IMR-90 (cell line): Measurements from ENCODE around the gene PPM1M. TPM values are rescaled to one million over a fixed set of nuclear protein-coding genes. Genes with fewer than 3 reads are reported as not detected.

Experiments
- ATAC-seq: fragments of 200-7000 bp; cut with Tn5 transposase; 2 replicates; pipeline ENCODE4 v1.9.1; 2020; ENCODE audit warnings: low read depth, mild to moderate bottlenecking, moderate library complexity
- BruUV-seq: library from RNA; stranded (reverse); fragments of 400-500 nt; replicated peaks from 2 replicates; lab custom pipeline; 2021; lab: Mats Ljungman, UMichigan
- CTCF ChIA-PET: fragments of 300-600 bp; formaldehyde crosslinking; extraction: SDS; loops from one replicate; lab custom pipeline; 2021; ENCODE audit warnings: antibody characterized with exemption; lab: Yijun Ruan, JAX
- POLR2A ChIA-PET: fragments of 300-600 bp; sonication (Branson Sonifier 250); formaldehyde crosslinking; loops from one replicate; lab custom pipeline; 2022; ENCODE audit warnings: antibody characterized with exemption; ENCODE audit not compliant: unreplicated experiment; lab: Charles Lee
- DNase-seq: peaks from one replicate; pipeline ENCODE4 v3.0.0; 2013
- H2AFZ ChIP-seq: replicated peaks from 2 replicates; pipeline ENCODE3; 2013; ENCODE audit warnings: low read length, mild to moderate bottlenecking; ENCODE audit not compliant: poor library complexity
- H2AK5ac ChIP-seq: 2 replicates; pipeline ENCODE4 v1.6.1; 2013; ENCODE audit warnings: low read depth, low read length, inconsistent platforms
- H2AK9ac ChIP-seq: replicated peaks from 2 replicates; pipeline ENCODE3; 2013; ENCODE audit warnings: mild to moderate bottlenecking, low read depth, low read length, moderate library complexity; ENCODE audit not compliant: poor library complexity
- H2BK120ac ChIP-seq: 2 replicates; pipeline ENCODE4 v1.6.1; 2013; ENCODE audit warnings: low read depth, low read length, inconsistent platforms
- H2BK15ac ChIP-seq: 3 replicates; pipeline ENCODE4 v1.6.1; 2013; ENCODE audit warnings: low read depth, low read length, inconsistent platforms
- H2BK20ac ChIP-seq: 2 replicates; pipeline ENCODE4 v1.6.1; 2013; ENCODE audit warnings: low read depth, mild to moderate bottlenecking, inconsistent platforms, low read length, moderate library complexity
- H2BK5ac ChIP-seq: 2 replicates; pipeline ENCODE4 v1.6.1; 2013; ENCODE audit warnings: mild to moderate bottlenecking, low read depth, low read length, inconsistent platforms; ENCODE audit not compliant: poor library complexity, severe bottlenecking
- H3K14ac ChIP-seq: replicated peaks from 2 replicates; pipeline ENCODE4 v1.6.1; 2013; ENCODE audit warnings: low read depth, low read length, inconsistent platforms
- H3K18ac ChIP-seq: 2 replicates; pipeline ENCODE4 v1.6.1; 2013; ENCODE audit warnings: low read depth, low read length, control low read depth
- H3K23ac ChIP-seq: 2 replicates; pipeline ENCODE4 v1.6.1; 2013; ENCODE audit warnings: low read depth, low read length, inconsistent platforms
- H3K27ac ChIP-seq: 2 replicates; pipeline ENCODE4 v1.5.1; 2013; ENCODE audit warnings: mild to moderate bottlenecking, control low read depth, low read length; ENCODE audit not compliant: insufficient read depth
- H3K27me3 ChIP-seq: 2 replicates; pipeline ENCODE4 v1.6.1; 2013; ENCODE audit warnings: low read length; ENCODE audit not compliant: control insufficient read depth, insufficient read depth
- H3K36me3 ChIP-seq: 2 replicates; pipeline ENCODE4 v1.6.1; 2013; ENCODE audit warnings: low read length, mixed read lengths; ENCODE audit not compliant: control insufficient read depth, insufficient read depth
- H3K4ac ChIP-seq: 2 replicates; pipeline ENCODE4 v1.6.1; 2013; ENCODE audit warnings: low read depth, low read length, inconsistent platforms
- H3K4me1 ChIP-seq: 2 replicates; pipeline ENCODE4 v1.6.1; 2013; ENCODE audit warnings: low read length, mixed read lengths; ENCODE audit not compliant: control insufficient read depth, insufficient read depth
- H3K4me2 ChIP-seq: 2 replicates; pipeline ENCODE4 v1.6.1; 2013; ENCODE audit warnings: low read depth, mild to moderate bottlenecking, control low read depth, low read length, moderate library complexity
- H3K4me3 ChIP-seq: 2 replicates; pipeline ENCODE4 v1.5.1; 2013; ENCODE audit warnings: low read depth, mild to moderate bottlenecking, control low read depth, low read length, moderate library complexity; ENCODE audit not compliant: insufficient read depth
- H3K56ac ChIP-seq: 2 replicates; pipeline ENCODE4 v1.6.1; 2013; ENCODE audit warnings: low read length, inconsistent platforms; ENCODE audit not compliant: insufficient read depth; ENCODE audit errors: extremely low read depth
- H3K79me1 ChIP-seq, 2 experiments: 2 replicates each; pipeline ENCODE4 v1.6.1; 2013; ENCODE audit warnings: low read length in 2 of 2, inconsistent platforms in 1 of 2, low read depth in 1 of 2
- H3K9ac ChIP-seq: 2 replicates; pipeline ENCODE4 v1.6.1; 2013; ENCODE audit warnings: low read depth, low read length, control low read depth
- H3K9me1 ChIP-seq: 2 replicates; pipeline ENCODE4 v1.6.1; 2013; ENCODE audit warnings: low read length, inconsistent platforms; ENCODE audit not compliant: insufficient read depth
- H3K9me3 ChIP-seq: 2 replicates; pipeline ENCODE4 v1.6.1; 2013; ENCODE audit warnings: low read length; ENCODE audit not compliant: control insufficient read depth, insufficient read depth
- H4K20me1 ChIP-seq: 2 replicates; pipeline ENCODE4 v1.6.1; 2013; ENCODE audit warnings: low read length, inconsistent platforms; ENCODE audit not compliant: insufficient read depth
- H4K5ac ChIP-seq: 2 replicates; pipeline ENCODE4 v1.6.1; 2013; ENCODE audit warnings: mild to moderate bottlenecking, low read depth, low read length, control low read depth
- H4K8ac ChIP-seq, 2 experiments: 2 replicates each; pipeline ENCODE4 v1.6.1; 2013; ENCODE audit warnings: low read depth in 2 of 2, low read length in 2 of 2, control low read depth in 1 of 2, inconsistent platforms in 1 of 2
- H4K91ac ChIP-seq: 2 replicates; pipeline ENCODE4 v1.6.1; 2013; ENCODE audit warnings: low read depth, low read length, inconsistent platforms; ENCODE audit not compliant: insufficient read depth
- BHLHE40 ChIP-seq: fragments of 150-350 bp; IDR thresholded peaks from 2 replicates; pipeline ENCODE4 v1.6.1; 2016; ENCODE audit warnings: mild to moderate bottlenecking, low read depth, low read length
- ELK1 ChIP-seq: fragments of 150-350 bp; IDR thresholded peaks from 2 replicates; pipeline ENCODE4 v1.6.1; 2016; ENCODE audit warnings: low read depth, mild to moderate bottlenecking, low read length, moderate library complexity, borderline replicate concordance
- FOS ChIP-seq: fragments of 150-350 bp; IDR thresholded peaks from 2 replicates; pipeline ENCODE4 v1.6.1; 2016; ENCODE audit warnings: low read depth, low read length
- MAFK ChIP-seq: IDR thresholded peaks from 2 replicates; pipeline ENCODE4 v1.6.1; 2012; ENCODE audit warnings: low read depth, low read length, improper control_type of control experiment
- NFE2L2 ChIP-seq: fragments of 150-350 bp; IDR thresholded peaks from 2 replicates; pipeline ENCODE4 v1.6.1; 2016; ENCODE audit warnings: low read depth, mild to moderate bottlenecking, low read length
- RFX5 ChIP-seq: IDR thresholded peaks from 2 replicates; pipeline ENCODE4 v1.8.0; 2012; ENCODE audit warnings: low read depth, mild to moderate bottlenecking, low read length, moderate library complexity
- WGBS, 2 experiments: methylation state at CpG; one replicate each; pipeline versions ENCODE4 v1.1.5 to v1.1.7; 2013; ENCODE audit warnings: missing lambda C conversion rate in 2 of 2; ENCODE audit not compliant: insufficient read length in 1 of 2; ENCODE audit errors: extremely low coverage in 2 of 2; 5-methylcytosine and 5-hydroxymethylcytosine counted together
- dilution Hi-C: fragments of 300-500 bp; cut with HindIII; formaldehyde crosslinking; loops from one replicate; pipeline ENCODE4 v1.14.3; 2018; ENCODE audit warnings: low sequenced_read_pairs; ENCODE audit not compliant: unreplicated experiment
- in situ Hi-C: fragments of 300-500 bp; cut with MboI; formaldehyde crosslinking; loops from 3 replicates; pipeline ENCODE4 v1.14.3; 2019; ENCODE audit warnings: low sequenced_read_pairs, inconsistent platforms, mixed read lengths
- intact Hi-C: fragments of 100-400 bp; cut with micrococcal nuclease; formaldehyde crosslinking; loops from 2 replicates; pipeline ENCODE4 v1.10.0; 2022
- polyA plus RNA-seq, 3 experiments: library from polyadenylated mRNA; depleted of rRNA; stranded (reverse); fragments of >200 nt; gene quantifications; 2 replicates each; pipeline ENCODE4 v1.2.3, GENCODE V29; 2012; ENCODE audit warnings: low replicate concordance in 1 of 3
- total RNA-seq: library from RNA; depleted of rRNA; stranded (reverse); fragments of >200 nt; gene quantifications from 2 replicates; pipeline ENCODE4 v1.2.3, GENCODE V29; 2012
- TF ChIP-seq, protein P1 (sequence below): conservative IDR thresholded peaks from 2 replicates; pipeline ENCODE4 v1.5.1; 2012; ENCODE audit warnings: mild to moderate bottlenecking, low read depth, low read length, improper control_type of control experiment

Gene PPM1M
- total and polyA plus RNA-seq, 2 of the 4 experiments (the other 2 are of a cell fraction) = 12.2 to 18.1 TPM

DNA sequence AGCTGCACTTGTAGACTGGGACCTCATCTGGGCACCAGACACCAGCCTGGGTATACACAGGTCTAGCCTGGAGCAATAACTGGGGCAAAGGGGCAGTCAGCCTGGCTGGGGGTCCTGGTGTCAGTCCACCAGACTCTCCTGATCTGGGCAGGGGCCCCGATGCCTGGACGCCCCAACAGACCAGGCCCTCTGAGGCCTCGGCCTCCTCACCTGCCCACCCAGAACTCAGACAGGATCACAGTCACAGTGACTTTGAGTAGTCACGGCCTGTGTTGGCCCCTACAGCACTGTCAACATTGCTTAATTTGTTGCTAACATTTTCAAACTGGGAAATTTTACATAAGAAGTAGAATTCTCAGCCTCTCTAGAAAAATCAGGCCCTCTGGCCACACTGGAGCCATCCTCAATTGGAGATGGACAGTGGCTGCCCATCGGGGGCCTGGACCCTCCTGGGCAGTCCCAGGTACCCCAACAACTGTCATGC lies 12.4 kb upstream of the PPM1M start:
- Histone ChIP-seq H4K8ac (no peak overlapping the region), H3K9me1 (peaks cover 15% of the 10 kb centered on the region), H2BK5ac (no peak overlapping the region), H3K79me1 (peaks cover 12 to 62% of the 10 kb centered on the region in 2 experiments), H3K9me3 (no peaks in the 10 kb centered on the region), H3K18ac (no peak overlapping the region), H3K4me3 (no peak overlapping the region), H3K4me1 (peaks cover 16% of the 10 kb centered on the region), H3K56ac (no peak overlapping the region), H2AK5ac (no peak overlapping the region), H3K23ac (no peak overlapping the region), H2BK15ac (no peak overlapping the region), H3K4ac (no peak overlapping the region), H4K91ac (no peak overlapping the region), H2AFZ (no peak overlapping the region), H2BK120ac (no peak overlapping the region), H3K36me3 (peaks cover 60% of the 10 kb centered on the region), H3K14ac (no peak overlapping the region), H2BK20ac (no peak overlapping the region; the same call in 1 of the 2 replicates), H2AK9ac (no peak overlapping the region), H4K5ac (no peak overlapping the region), H4K20me1 (peaks cover 51% of the 10 kb centered on the region), H3K27me3 (no peaks in the 10 kb centered on the region), H3K9ac (no peak overlapping the region), H3K4me2 (no peak overlapping the region), H3K27ac (no peak overlapping the region)
- CTCF ChIA-PET = interaction anchor here (1.6 kb wide), 1 partner anchor 106 kb away, joined by 5 read pairs; no protein-coding TSS in a partner anchor
- DNase-seq (no peak), ATAC-seq (no peak)
- dilution Hi-C loops (no loop called here), intact Hi-C loops (no loop called here), in situ Hi-C loops (loop anchor here (5.0 kb wide), 1 partner anchor 109 kb away; no protein-coding TSS in a partner anchor)
- POLR2A ChIA-PET = no interaction called here
- no TSS peak for BruUV-seq
- WGBS, 2 experiments = 100% methylated on average over 1 of the region's 5 CpGs; no CpG with 5 or more reads in 1 of the 2 experiments
- TF ChIP-seq MAFK = no peak
- no peak for TF ChIP-seq ELK1
- no peak for TF ChIP-seq FOS
- TF ChIP-seq RFX5 = no peak
- no peak for TF ChIP-seq NFE2L2
- TF ChIP-seq, protein P1, sequence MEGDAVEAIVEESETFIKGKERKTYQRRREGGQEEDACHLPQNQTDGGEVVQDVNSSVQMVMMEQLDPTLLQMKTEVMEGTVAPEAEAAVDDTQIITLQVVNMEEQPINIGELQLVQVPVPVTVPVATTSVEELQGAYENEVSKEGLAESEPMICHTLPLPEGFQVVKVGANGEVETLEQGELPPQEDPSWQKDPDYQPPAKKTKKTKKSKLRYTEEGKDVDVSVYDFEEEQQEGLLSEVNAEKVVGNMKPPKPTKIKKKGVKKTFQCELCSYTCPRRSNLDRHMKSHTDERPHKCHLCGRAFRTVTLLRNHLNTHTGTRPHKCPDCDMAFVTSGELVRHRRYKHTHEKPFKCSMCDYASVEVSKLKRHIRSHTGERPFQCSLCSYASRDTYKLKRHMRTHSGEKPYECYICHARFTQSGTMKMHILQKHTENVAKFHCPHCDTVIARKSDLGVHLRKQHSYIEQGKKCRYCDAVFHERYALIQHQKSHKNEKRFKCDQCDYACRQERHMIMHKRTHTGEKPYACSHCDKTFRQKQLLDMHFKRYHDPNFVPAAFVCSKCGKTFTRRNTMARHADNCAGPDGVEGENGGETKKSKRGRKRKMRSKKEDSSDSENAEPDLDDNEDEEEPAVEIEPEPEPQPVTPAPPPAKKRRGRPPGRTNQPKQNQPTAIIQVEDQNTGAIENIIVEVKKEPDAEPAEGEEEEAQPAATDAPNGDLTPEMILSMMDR = no peak
- no peak for TF ChIP-seq BHLHE40
